Body of pancreas (tissue), 4 donors: Measurements from ENCODE around the gene EFHC2. TPM values are rescaled to one million over a fixed set of nuclear protein-coding genes. Genes with fewer than 3 reads are reported as not detected.
"Not testable (repeated sequence)": the region's sequence is repeated elsewhere in the genome, so short reads cannot be mapped to it uniquely, and the experiment has no call there.

Experiments used
- ATAC-seq: fragments of 150-250 bp; one replicate; pipeline ENCODE4 v1.9.1; 2016
- DNase-seq, 4 donors: peaks; one replicate each; pipeline ENCODE4 v3.0.0-alpha.2; 2019
- H3K27ac ChIP-seq, 4 donors: fragments of 200-600 bp; sonication (generic); 1 replicate in 3 of 4; 2 replicates in 1 of 4; pipeline versions ENCODE4 v1.5.1 to v1.6.1; 2016 to 2019; ENCODE audit warnings: mild to moderate bottlenecking in 1 of 4, mixed read lengths in 1 of 4, moderate library complexity in 1 of 4
- H3K27me3 ChIP-seq, 2 donors: fragments of 200-600 bp; sonication (generic); one replicate each; pipeline ENCODE4 v1.6.0; 2016; ENCODE audit warnings: mild to moderate bottlenecking in 1 of 2
- H3K36me3 ChIP-seq, 2 donors: fragments of 200-600 bp; sonication (generic); replicated peaks in 1 of 2; 2 replicates each; pipeline ENCODE4 v1.5.1; 2016; ENCODE audit warnings: low read depth in 2 of 2; ENCODE audit not compliant: insufficient read depth in 1 of 2
- H3K4me1 ChIP-seq: fragments of 200-600 bp; sonication (generic); one replicate; pipeline ENCODE4 v1.6.0; 2016
- H3K4me3 ChIP-seq, 2 donors: fragments of 200-600 bp; sonication (generic); 1 replicate in 1 of 2; 2 replicates in 1 of 2; pipeline ENCODE4 v1.5.1; 2016 to 2019
- H3K9me3 ChIP-seq, 3 donors: fragments of 200-600 bp; sonication (generic); 1 replicate in 2 of 3; 2 replicates in 1 of 3; pipeline ENCODE4 v1.5.1; 2016
- POLR2A ChIP-seq, 3 donors: fragments of 450-650 bp; IDR thresholded peaks; one replicate each; pipeline ENCODE4 v1.6.1; 2016; ENCODE audit warnings: antibody characterized with exemption in 3 of 3, mild to moderate bottlenecking in 2 of 3
- WGBS, 2 donors: methylation state at CpG; one replicate each; pipeline ENCODE4 v1.1.5; 2017; 5-methylcytosine and 5-hydroxymethylcytosine counted together
- intact Hi-C: fragments of 100-400 bp; cut with DNase I; formaldehyde crosslinking; loops from one replicate; pipeline ENCODE4 v1.15.1; 2023
- total RNA-seq, 2 donors: library from RNA; depleted of rRNA; stranded (reverse); fragments of >200 nt; gene quantifications; one replicate each; pipeline ENCODE4 v1.1.0, GENCODE V29; 2016
- TF ChIP-seq, protein P1 (sequence below), 7 experiments: fragments of 450-650 bp in 4 of 7; fragments of 200-600 bp in 3 of 7; sonication (generic) in 3 of 7; IDR thresholded peaks; one replicate each; pipeline ENCODE4 v1.5.1; 2016 to 2019; ENCODE audit warnings: antibody characterized with exemption in 7 of 7

Gene EFHC2
- total RNA-seq, 2 donors from 2014 or later, result 2.1 TPM; not detected in 1

DNA sequence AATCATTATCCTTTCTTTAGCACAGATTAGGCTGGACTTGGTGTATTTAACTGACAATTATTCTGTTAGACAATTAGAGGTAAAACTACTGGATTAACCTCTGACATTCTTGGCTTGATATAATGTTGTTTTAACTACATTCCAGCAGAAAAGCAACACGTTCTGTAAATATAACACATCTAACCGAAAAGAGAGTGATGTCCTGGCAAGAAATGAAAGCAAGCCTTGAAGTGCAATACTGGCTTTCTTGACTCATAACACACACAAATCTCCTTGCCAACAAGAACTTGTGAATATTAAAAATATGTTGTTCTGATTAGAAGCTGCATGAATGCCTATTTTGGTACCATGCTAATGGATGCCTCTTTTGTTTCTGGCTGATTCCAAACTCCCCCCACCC is 76.4 kb downstream of the EFHC2 start:
- ATAC-seq (no peak), DNase-seq (no peak)
- H3K27ac ChIP-seq, result no peak overlapping the region
- no peaks in the 10 kb centered on the region for H3K27me3 ChIP-seq
- WGBS, 2 donors, result 5 to 28% methylated on average over 2 of the region's 2 CpGs
- H3K36me3 ChIP-seq, result no peaks in the 10 kb centered on the region
- no peaks in the 10 kb centered on the region for H3K9me3 ChIP-seq
- TF ChIP-seq, protein P1, sequence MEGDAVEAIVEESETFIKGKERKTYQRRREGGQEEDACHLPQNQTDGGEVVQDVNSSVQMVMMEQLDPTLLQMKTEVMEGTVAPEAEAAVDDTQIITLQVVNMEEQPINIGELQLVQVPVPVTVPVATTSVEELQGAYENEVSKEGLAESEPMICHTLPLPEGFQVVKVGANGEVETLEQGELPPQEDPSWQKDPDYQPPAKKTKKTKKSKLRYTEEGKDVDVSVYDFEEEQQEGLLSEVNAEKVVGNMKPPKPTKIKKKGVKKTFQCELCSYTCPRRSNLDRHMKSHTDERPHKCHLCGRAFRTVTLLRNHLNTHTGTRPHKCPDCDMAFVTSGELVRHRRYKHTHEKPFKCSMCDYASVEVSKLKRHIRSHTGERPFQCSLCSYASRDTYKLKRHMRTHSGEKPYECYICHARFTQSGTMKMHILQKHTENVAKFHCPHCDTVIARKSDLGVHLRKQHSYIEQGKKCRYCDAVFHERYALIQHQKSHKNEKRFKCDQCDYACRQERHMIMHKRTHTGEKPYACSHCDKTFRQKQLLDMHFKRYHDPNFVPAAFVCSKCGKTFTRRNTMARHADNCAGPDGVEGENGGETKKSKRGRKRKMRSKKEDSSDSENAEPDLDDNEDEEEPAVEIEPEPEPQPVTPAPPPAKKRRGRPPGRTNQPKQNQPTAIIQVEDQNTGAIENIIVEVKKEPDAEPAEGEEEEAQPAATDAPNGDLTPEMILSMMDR (IDR thresholded peaks at IDR 0.05), result no peak
- no peak for TF ChIP-seq POLR2A (IDR thresholded peaks at IDR 0.05)
- H3K4me1 ChIP-seq, result no peaks in the 10 kb centered on the region
- no peak overlapping the region for H3K4me3 ChIP-seq
- intact Hi-C loops, result no loop called here

DNA sequence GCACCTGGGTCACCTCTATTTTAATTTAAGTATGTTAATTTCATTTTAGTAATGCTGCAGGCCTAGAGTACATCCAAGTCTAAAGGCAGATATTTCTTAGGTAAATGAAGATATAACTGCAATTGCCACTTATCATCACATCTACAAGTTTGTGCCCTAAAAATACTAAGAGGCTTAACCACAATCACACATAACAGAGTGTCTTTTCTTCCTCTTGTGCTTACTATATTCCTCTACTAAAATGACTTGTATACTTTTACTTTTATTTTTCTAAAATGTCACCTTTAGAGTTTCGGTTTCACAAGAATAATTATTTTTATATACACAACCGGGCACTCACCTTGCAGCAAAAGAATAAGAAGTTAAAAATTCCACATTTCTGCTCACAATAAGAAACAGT is 77.9 kb downstream of the EFHC2 start:
- DNase-seq (no peak), ATAC-seq (no peak)
- H3K36me3 ChIP-seq, result no peaks in the 10 kb centered on the region
- 77 to 88% methylated on average over 2 of the region's 2 CpGs for WGBS, 2 donors
- H3K27me3 ChIP-seq, result no peaks in the 10 kb centered on the region
- H3K9me3 ChIP-seq, result no peaks in the 10 kb centered on the region
- no peak for TF ChIP-seq POLR2A (IDR thresholded peaks at IDR 0.05)
- TF ChIP-seq, protein P1 (IDR thresholded peaks at IDR 0.05), result no peak
- H3K4me1 ChIP-seq, result no peaks in the 10 kb centered on the region
- intact Hi-C loops, result no loop called here
- H3K27ac ChIP-seq, result no peak overlapping the region
- H3K4me3 ChIP-seq, result no peak overlapping the region

DNA sequence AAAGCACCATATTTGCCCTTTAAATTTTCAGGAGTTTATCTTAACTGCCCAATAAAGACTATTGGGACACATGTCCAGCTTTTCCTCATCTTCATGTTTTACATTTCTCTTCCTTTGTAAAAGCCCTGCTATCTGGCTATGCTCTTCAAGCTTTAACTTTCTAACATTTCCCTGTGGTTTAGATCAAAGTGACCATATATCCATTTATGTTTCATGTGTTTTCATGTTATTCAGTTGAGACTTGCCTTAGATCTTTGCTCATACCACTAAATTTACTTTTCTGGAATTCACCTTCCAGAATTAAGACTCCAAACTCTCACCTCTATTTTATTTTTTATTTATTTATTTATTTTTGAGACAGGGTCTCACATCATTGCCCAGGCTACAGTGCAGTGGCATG is 78.5 kb downstream of the EFHC2 start:
- no peaks in the 10 kb centered on the region for H3K36me3 ChIP-seq
- DNase-seq, result no peak
- no peaks in the 10 kb centered on the region for H3K27me3 ChIP-seq
- no peak for TF ChIP-seq POLR2A (IDR thresholded peaks at IDR 0.05)
- TF ChIP-seq, protein P1 (IDR thresholded peaks at IDR 0.05), result no peak
- no peak overlapping the region for H3K4me3 ChIP-seq
- no peaks in the 10 kb centered on the region for H3K4me1 ChIP-seq
- intact Hi-C loops, result no loop called here
- H3K9me3 ChIP-seq, result no peaks in the 10 kb centered on the region
- ATAC-seq, result no peak
- no peak overlapping the region for H3K27ac ChIP-seq

DNA sequence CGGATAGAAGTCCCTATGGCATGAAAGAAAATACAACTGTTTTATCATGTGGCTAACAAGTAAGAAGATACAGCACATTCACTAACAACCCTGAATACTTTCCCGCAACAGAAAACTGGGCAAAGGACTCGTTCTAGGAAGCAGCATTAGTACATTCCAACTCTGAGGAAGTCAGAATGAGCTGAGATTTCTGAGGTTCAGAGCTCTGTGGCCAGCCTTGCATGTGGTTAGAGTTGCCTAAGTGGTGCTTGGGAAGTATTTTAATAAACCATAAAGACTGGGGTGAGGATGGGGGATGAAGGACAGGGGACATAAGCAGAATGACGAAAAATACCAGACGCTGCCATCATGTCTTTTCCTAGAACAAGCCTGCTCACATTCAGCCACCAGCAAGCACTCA is 82.2 kb downstream of the EFHC2 start:
- intact Hi-C loops, result no loop called here
- ATAC-seq (no peak), DNase-seq (no peak)
- H3K4me1 ChIP-seq, result no peaks in the 10 kb centered on the region
- H3K4me3 ChIP-seq, result no peak overlapping the region
- TF ChIP-seq, protein P1 (IDR thresholded peaks at IDR 0.05), result no peak
- no peak for TF ChIP-seq POLR2A (IDR thresholded peaks at IDR 0.05)
- no peaks in the 10 kb centered on the region for H3K27me3 ChIP-seq
- H3K36me3 ChIP-seq, result no peaks in the 10 kb centered on the region
- no peaks in the 10 kb centered on the region for H3K9me3 ChIP-seq
- 60 to 94% methylated on average over 3 to 5 of the region's 5 CpGs for WGBS, 2 donors
- no peak overlapping the region for H3K27ac ChIP-seq

DNA sequence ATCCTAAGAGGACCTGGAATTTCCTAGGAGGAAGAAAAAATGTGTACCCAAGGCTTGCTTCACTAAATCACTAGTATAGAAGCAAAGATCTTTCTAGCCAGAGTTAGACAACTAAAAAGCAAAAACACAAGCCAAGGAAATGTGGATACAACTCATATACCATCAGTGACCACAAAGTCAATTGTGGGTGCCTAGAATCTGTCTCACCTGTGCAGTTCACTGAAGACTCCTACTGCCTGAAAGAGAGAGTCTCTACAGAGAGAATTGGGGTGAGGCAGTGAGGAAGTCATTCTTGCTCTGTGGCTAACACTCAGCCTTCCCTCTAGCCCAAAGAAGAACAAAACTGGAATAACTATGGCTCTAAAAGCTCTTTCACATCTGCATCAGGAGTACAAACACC is 82.9 kb downstream of the EFHC2 start:
- no peaks in the 10 kb centered on the region for H3K4me1 ChIP-seq
- no peaks in the 10 kb centered on the region for H3K36me3 ChIP-seq
- intact Hi-C loops, result no loop called here
- DNase-seq, result no peak
- H3K4me3 ChIP-seq, result no peak overlapping the region
- H3K27ac ChIP-seq, result no peak overlapping the region
- ATAC-seq, result no peak
- TF ChIP-seq, protein P1 (IDR thresholded peaks at IDR 0.05), result no peak
- TF ChIP-seq POLR2A (IDR thresholded peaks at IDR 0.05), result no peak
- H3K9me3 ChIP-seq, result no peaks in the 10 kb centered on the region
- H3K27me3 ChIP-seq, result no peaks in the 10 kb centered on the region

DNA sequence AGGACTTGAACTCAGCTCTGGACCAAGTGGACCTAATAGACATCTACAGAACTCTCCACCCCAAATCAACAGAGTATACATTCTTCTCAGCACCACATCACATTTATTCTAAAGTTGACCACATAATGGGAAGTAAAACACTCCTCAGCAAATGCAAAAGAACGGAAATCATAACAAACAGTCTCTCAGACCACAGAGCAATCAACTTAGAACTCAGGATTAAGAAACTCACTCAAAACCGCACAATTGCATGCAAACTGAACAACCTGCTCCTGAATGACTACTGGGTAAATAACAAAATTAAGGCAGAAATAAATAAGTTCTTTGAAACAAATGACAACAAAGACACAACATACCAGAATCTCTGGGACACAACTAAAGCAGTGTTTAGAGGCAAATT is 87.7 kb downstream of the EFHC2 start:
- H3K9me3 ChIP-seq, intact Hi-C loops, H3K4me3 ChIP-seq, H3K27me3 ChIP-seq, DNase-seq, H3K36me3 ChIP-seq, H3K4me1 ChIP-seq, H3K27ac ChIP-seq, ATAC-seq: not testable (repeated sequence)
- WGBS, 2 donors, result 64 to 90% methylated on average over 2 of the region's 2 CpGs
